Panc1 (cell line): ENCODE measurements around the gene GSTA5. TPM values are rescaled to one million over a fixed set of nuclear protein-coding genes. Genes with fewer than 3 reads are reported as not detected.

Experiments
- ATAC-seq: fragments of 200-7000 bp; cut with Tn5 transposase; 2 replicates; pipeline ENCODE4 v1.9.1; 2020; ENCODE audit warnings: mild to moderate bottlenecking, moderate library complexity
- Bru-seq: library from RNA; stranded (reverse); fragments of 400-500 nt; gene quantifications from one replicate; lab custom pipeline; 2021; lab: Mats Ljungman, UMichigan
- BruChase-seq, 2 experiments: library from RNA; stranded (reverse); fragments of 400-500 nt; gene quantifications; one replicate each; lab custom pipeline; 2021; lab: Mats Ljungman, UMichigan
- BruUV-seq: library from RNA; stranded (reverse); fragments of 400-500 nt; replicated peaks from 2 replicates; lab custom pipeline; 2021; lab: Mats Ljungman, UMichigan
- CTCF ChIA-PET: fragments of 300-600 bp; sonication (Branson Sonifier 250); formaldehyde crosslinking; loops from one replicate; lab custom pipeline; 2022; ENCODE audit warnings: antibody characterized with exemption; lab: Charles Lee
- POLR2A ChIA-PET: fragments of 300-600 bp; sonication (Branson Sonifier 250); formaldehyde crosslinking; loops from one replicate; lab custom pipeline; 2022; ENCODE audit warnings: antibody characterized with exemption; lab: Charles Lee
- DNase-seq: peaks from one replicate; pipeline ENCODE4 v3.0.0-alpha.2; 2010; ENCODE audit warnings: low read depth, low spot score
- H3K27ac ChIP-seq: 2 replicates; pipeline ENCODE4 v1.5.1; 2011; ENCODE audit warnings: mild to moderate bottlenecking, low read length, inconsistent platforms
- H3K27me3 ChIP-seq: fragments of 200-500 bp; sonication (Bioruptor generic); 2 replicates; pipeline ENCODE4 v1.6.0; 2014; ENCODE audit warnings: low read length, inconsistent platforms; ENCODE audit not compliant: control insufficient read depth, insufficient read depth
- H3K36me3 ChIP-seq: fragments of 200-500 bp; sonication (Bioruptor generic); 2 replicates; pipeline ENCODE4 v1.5.1; 2014; ENCODE audit warnings: inconsistent platforms, mild to moderate bottlenecking, low read length, moderate library complexity; ENCODE audit not compliant: control insufficient read depth, insufficient read depth
- H3K4me1 ChIP-seq: 2 replicates; pipeline ENCODE4 v1.5.1; 2011; ENCODE audit warnings: inconsistent platforms, mild to moderate bottlenecking, low read length, moderate library complexity; ENCODE audit not compliant: control insufficient read depth, insufficient read depth
- H3K4me3 ChIP-seq, 2 experiments: 2 replicates each; pipeline ENCODE4 v1.5.1; 2011 to 2012; ENCODE audit warnings: low read depth in 2 of 2, low read length in 2 of 2, mild to moderate bottlenecking in 2 of 2, inconsistent platforms in 1 of 2, moderate library complexity in 1 of 2
- H3K9me3 ChIP-seq: fragments of 200-500 bp; sonication (Bioruptor generic); 2 replicates; pipeline ENCODE4 v1.5.1; 2014; ENCODE audit warnings: low read depth, mild to moderate bottlenecking, inconsistent platforms, low read length, moderate library complexity; ENCODE audit not compliant: control insufficient read depth, insufficient read depth
- CTCF ChIP-seq: fragments of 450-650 bp; IDR thresholded peaks from 2 replicates; pipeline ENCODE4 v1.5.1; 2017; ENCODE audit warnings: mild to moderate bottlenecking
- POLR2AphosphoS5 ChIP-seq: IDR thresholded peaks from 2 replicates; pipeline ENCODE4 v1.6.1; 2012; ENCODE audit warnings: mild to moderate bottlenecking, low read depth, low read length, moderate library complexity
- REST ChIP-seq, 2 experiments: IDR thresholded peaks; 2 replicates each; pipeline ENCODE4 v1.6.1; 2011 to 2012; ENCODE audit warnings: low read depth in 2 of 2, control low read depth in 1 of 2, low read length in 1 of 2, mild to moderate bottlenecking in 1 of 2, moderate library complexity in 1 of 2; ENCODE audit not compliant: insufficient read depth in 1 of 2
- SIN3A ChIP-seq: IDR thresholded peaks from 2 replicates; pipeline ENCODE4 v1.6.1; 2012; ENCODE audit warnings: low read depth, mild to moderate bottlenecking, low read length, moderate library complexity, borderline replicate concordance; ENCODE audit not compliant: insufficient read depth
- TCF7L2 ChIP-seq: IDR thresholded peaks from 2 replicates; pipeline ENCODE4 v1.6.1; 2011; ENCODE audit warnings: mild to moderate bottlenecking, low read depth, low read length, inconsistent platforms
- in situ Hi-C: cut with HindIII; loops from 2 replicates; pipeline ENCODE4 v1.10.0; 2016; ENCODE audit warnings: low sequenced_read_pairs, low pct_unique_long_range_greater_than_20kb
- intact Hi-C: fragments of 100-400 bp; cut with micrococcal nuclease; formaldehyde crosslinking; loops from one replicate; pipeline ENCODE4 v1.10.0; 2022; ENCODE audit not compliant: unreplicated experiment
- long read RNA-seq: library from polyadenylated mRNA; unstranded; transcript quantifications from one replicate; pipeline ENCODE4 v2.0.0, GENCODE V29; 2021; ENCODE audit not compliant: unreplicated experiment
- polyA plus RNA-seq: library from polyadenylated mRNA; unstranded; fragments of >200 nt; gene quantifications from one replicate; pipeline ENCODE4 v1.2.1, GENCODE V29; 2012; ENCODE audit warnings: missing spikeins; ENCODE audit not compliant: insufficient read length
- total RNA-seq: library from RNA; stranded (reverse); gene quantifications from one replicate; pipeline ENCODE4 v1.2.1, GENCODE V29; 2021; ENCODE audit not compliant: unreplicated experiment

Gene GSTA5
- total RNA-seq, result not detected
- not detected for polyA plus RNA-seq
- percentile 6 among the genes with signal in this experiment for Bru-seq, nascent RNA
- BruChase-seq, experiment 1, labeled RNA remaining after a 2-hour chase, result not detected
- not detected for BruChase-seq, experiment 2, labeled RNA remaining after a 6-hour chase
- long read RNA-seq, result 0 reads

- no peak for ATAC-seq
- Histone ChIP-seq H3K9me3 (no peaks in the 10 kb centered on the region), H3K27ac (no peak within 1 kb of the TSS), H3K4me1 (no peaks in the 10 kb centered on the region), H3K27me3 (peaks cover 3% of the 10 kb centered on the region; the same call in 1 of the 2 replicates), H3K4me3 (no peak within 1 kb of the TSS), H3K36me3 (no peaks in the 10 kb centered on the region)
- no TSS peak for BruUV-seq
- in situ Hi-C loops (no loop called here), intact Hi-C loops (no loop called here)
- no peak for TF ChIP-seq CTCF
- no peak for TF ChIP-seq TCF7L2
- no peak for TF ChIP-seq REST (IDR thresholded peaks at IDR 0.05; ENCODE audit: insufficient read depth in 1 of 2, low read depth in 2 of 2, low read length in 1 of 2)
- no peak for TF ChIP-seq POLR2AphosphoS5
- no peak for TF ChIP-seq SIN3A
- no peak for DNase-seq
- ChIA-PET POLR2A (no interaction called here), CTCF (no interaction called here)
These were observed at the start of gene GSTA5 for GRCh38 chr6:52840763-52841585. Gene GSTA5, minus strand, starts transcription at chr6:52840813.

GRCh38 chr6:52890018-52890417 lies 49.4 kb upstream of the GSTA5 start:
- no TSS peak for BruUV-seq
- H3K4me1 ChIP-seq, result no peaks in the 10 kb centered on the region
- no peak for ATAC-seq
- H3K4me3 ChIP-seq, result no peak overlapping the region
- no peaks in the 10 kb centered on the region for H3K36me3 ChIP-seq
- TF ChIP-seq SIN3A (no peak), TCF7L2 (no peak), CTCF (no peak), REST (IDR thresholded peaks at IDR 0.05; ENCODE audit: insufficient read depth in 1 of 2, low read depth in 2 of 2, low read length in 1 of 2) (no peak), POLR2AphosphoS5 (no peak)
- DNase-seq, result no peak
- H3K9me3 ChIP-seq, result no peaks in the 10 kb centered on the region
- POLR2A ChIA-PET, result interaction anchor here (0.7 kb wide), 1 partner anchor 90 kb away, joined by 4 read pairs; no protein-coding TSS in a partner anchor
- no peak overlapping the region for H3K27ac ChIP-seq
- in situ Hi-C loops (no loop called here), intact Hi-C loops (no loop called here)
- CTCF ChIA-PET, result no interaction called here
- no peaks in the 10 kb centered on the region for H3K27me3 ChIP-seq
